ENCODE results near the gene DEDD. TPM values are rescaled to one million over a fixed set of nuclear protein-coding genes. Genes with fewer than 3 reads are reported as not detected.
A peak's percentile ranks its signal among the peaks of the same experiment; 100 is the strongest.

DEDD gene
- total and polyA plus RNA-seq, 10 of the 15 experiments (the other 5 are each of a cell fraction or from before 2014, with no cell fraction given), result 13.6 to 33.9 (median 30.3) TPM

- TF ChIP-seq BHLHE40 (IDR thresholded peaks at IDR 0.05; ENCODE audit: borderline replicate concordance in 1 of 2, low read depth in 2 of 2, low read length in 1 of 2) (peak; percentile 5 to 74; a peak in 1 of 4 replicates), RELA (IDR thresholded peaks at IDR 0.05; ENCODE audit: borderline replicate concordance, partially characterized antibody) (peak; percentile 48), ZBTB40 (IDR thresholded peaks at IDR 0.05; ENCODE audit: borderline replicate concordance) (peak; percentile 72), TCF3 (IDR thresholded peaks at IDR 0.05; ENCODE audit: borderline replicate concordance, insufficient read depth, low read depth, low read length) (0 out of 2 replicates have a peak, but pooled peaks have one; percentile 3)
Measured at GRCh38 chr1:161132410-161133219, at the start of gene DEDD (continued).

- Histone ChIP-seq H3K36me3 (ENCODE audit: control insufficient read depth in 2 of 2, insufficient read depth in 2 of 2, low read length in 1 of 2) (no peaks in the 10 kb centered on the region), H2AFZ (ENCODE audit: control insufficient read depth, low read depth, low read length) (no peak overlapping the region), H3K9ac (ENCODE audit: control insufficient read depth, insufficient read depth, low read length) (0 out of 2 replicates have a peak overlapping the region, but pooled peaks have one; percentile 17), H4K20me1 (ENCODE audit: control insufficient read depth, insufficient read depth) (no peaks in the 10 kb centered on the region), H3K4me1 (ENCODE audit: control insufficient read depth, insufficient read depth, low read length) (peaks cover 59% of the 10 kb centered on the region), H3K4me3 (no peak overlapping the region; the same call in 1 of the 2 replicates), H3K27me3 (replicated peaks in 1 of 2; ENCODE audit: control insufficient read depth in 2 of 2, insufficient read depth in 2 of 2, low read length in 1 of 2) (no peaks in the 10 kb centered on the region), H3K27ac (ENCODE audit: control insufficient read depth, insufficient read depth) (peak overlapping the region; percentile 97), H3K79me2 (ENCODE audit: control insufficient read depth, insufficient read depth, low read length) (peaks cover 16% of the 10 kb centered on the region), H3K9me3 (replicated peaks; ENCODE audit: control insufficient read depth, insufficient read depth, low read length) (no peaks in the 10 kb centered on the region), H3K4me2 (ENCODE audit: control insufficient read depth, insufficient read depth) (peak overlapping the region; percentile 79)
- RAD21 ChIA-PET (ENCODE audit: unreplicated experiment), result interaction anchor here (0.8 to 3.2 kb wide), 11 partner anchors 12 to 132 kb away, joined by 3 to 25 read pairs (median 5); partner anchors contain the start of genes ADAMTS4, NDUFS2, PPOX and SDHC
- CTCF ChIA-PET, result interaction anchor here (0.6 to 5.6 kb wide), 18 partner anchors 11 to 200 kb away, joined by 3 to 74 read pairs (median 10); partner anchors contain the start of genes APOA2, NDUFS2, PPOX and TOMM40L
- 43% methylated on average over 1 of the region's 1 CpG for WGBS (ENCODE audit: insufficient coverage, insufficient replicate concordance, low lambda C conversion rate, missing lambda C conversion rate)
- SMC1A ChIA-PET (ENCODE audit: uncharacterized antibody, unreplicated experiment), result interaction anchor here (0.7 to 5.6 kb wide), 15 partner anchors 10 to 207 kb away, joined by 3 to 50 read pairs (median 6); partner anchors contain the start of genes APOA2, NDUFS2, PPOX and TOMM40L
- intact Hi-C loops (cut with micrococcal nuclease; ENCODE audit: unreplicated experiment) (no loop called here), in situ Hi-C loops (cut with MboI) (no loop called here)
- peak; percentile 63 for DNase-seq (ENCODE audit: low read depth, low spot score)
- no TSS peak for BruUV-seq (replicated peaks)
- FAIRE-seq, result peak; percentile 69
- peak; percentile 56 for ATAC-seq
- POLR2A ChIA-PET, result interaction anchor here (0.7 to 2.7 kb wide), 9 partner anchors 16 to 207 kb away, joined by 3 to 17 read pairs (median 4); partner anchors contain the start of genes DEDD, NDUFS2, PPOX and USF1
- TF ChIP-seq, protein P1, sequence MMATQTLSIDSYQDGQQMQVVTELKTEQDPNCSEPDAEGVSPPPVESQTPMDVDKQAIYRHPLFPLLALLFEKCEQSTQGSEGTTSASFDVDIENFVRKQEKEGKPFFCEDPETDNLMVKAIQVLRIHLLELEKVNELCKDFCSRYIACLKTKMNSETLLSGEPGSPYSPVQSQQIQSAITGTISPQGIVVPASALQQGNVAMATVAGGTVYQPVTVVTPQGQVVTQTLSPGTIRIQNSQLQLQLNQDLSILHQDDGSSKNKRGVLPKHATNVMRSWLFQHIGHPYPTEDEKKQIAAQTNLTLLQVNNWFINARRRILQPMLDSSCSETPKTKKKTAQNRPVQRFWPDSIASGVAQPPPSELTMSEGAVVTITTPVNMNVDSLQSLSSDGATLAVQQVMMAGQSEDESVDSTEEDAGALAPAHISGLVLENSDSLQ (IDR thresholded peaks at IDR 0.05), result no peak
- TF ChIP-seq RUNX3 (IDR thresholded peaks at IDR 0.05; ENCODE audit: low read length) (peak; percentile 77), USF1 (IDR thresholded peaks at IDR 0.05; ENCODE audit: borderline replicate concordance, extremely low read length, insufficient read depth, low read depth, low read length) (no peak), NFIC (IDR thresholded peaks at IDR 0.05; ENCODE audit: low read depth, low read length) (peak; percentile 54), IKZF2 (IDR thresholded peaks at IDR 0.05) (peak; percentile 34 to 35; a peak in 2 of 4 replicates), JUNB (IDR thresholded peaks at IDR 0.05) (peak; percentile 43; the same call in 1 of the 2 replicates), ASH2L (IDR thresholded peaks at IDR 0.05; ENCODE audit: borderline replicate concordance, low read depth) (no peak)
Measured at GRCh38 chr1:161182214-161182613, 49.7 kb upstream of the DEDD start.

All from GM12878 (cell line).